Loucy (cell line): ENCODE data around the gene CLIC6.

ENCODE experiments used
- H2AFZ ChIP-seq: fragments of 200-600 bp; sonication (generic); 2 replicates; pipeline ENCODE4 v1.6.0; 2016; ENCODE audit warnings: antibody characterized with exemption, mild to moderate bottlenecking, low read length, moderate library complexity
- H3F3A ChIP-seq: fragments of 200-600 bp; 2 replicates; pipeline ENCODE4 v1.6.0; 2016; ENCODE audit warnings: antibody characterized with exemption, low read depth, mild to moderate bottlenecking
- H3K27me3 ChIP-seq: fragments of 200-600 bp; sonication (generic); 2 replicates; pipeline ENCODE4 v1.6.1; 2014; ENCODE audit warnings: low read length, mild to moderate bottlenecking; ENCODE audit not compliant: insufficient read depth, poor library complexity, severe bottlenecking
- H3K36me3 ChIP-seq: fragments of 200-600 bp; sonication (generic); 2 replicates; pipeline ENCODE4 v1.6.1; 2016; ENCODE audit warnings: low read length; ENCODE audit not compliant: insufficient read depth
- H3K4me1 ChIP-seq: fragments of 200-600 bp; sonication (generic); 2 replicates; pipeline ENCODE4 v1.5.1; 2014; ENCODE audit warnings: low read length, mild to moderate bottlenecking; ENCODE audit not compliant: insufficient read depth, poor library complexity, severe bottlenecking
- H3K4me2 ChIP-seq: fragments of 200-600 bp; sonication (generic); 2 replicates; pipeline ENCODE4 v1.6.0; 2014; ENCODE audit warnings: antibody characterized with exemption, low read length, low read depth, mild to moderate bottlenecking; ENCODE audit not compliant: poor library complexity, severe bottlenecking
- H3K4me3 ChIP-seq: fragments of 200-600 bp; sonication (generic); 2 replicates; pipeline ENCODE4 v1.5.1; 2014; ENCODE audit warnings: low read length, mild to moderate bottlenecking, mixed read lengths; ENCODE audit not compliant: poor library complexity, severe bottlenecking
- H3K79me2 ChIP-seq: fragments of 200-600 bp; sonication (generic); 2 replicates; pipeline ENCODE4 v1.6.1; 2014; ENCODE audit warnings: low read length; ENCODE audit not compliant: insufficient read depth
- H3K9ac ChIP-seq: fragments of 200-600 bp; sonication (generic); 2 replicates; pipeline ENCODE4 v1.6.0; 2014; ENCODE audit warnings: mild to moderate bottlenecking, low read depth, low read length, moderate library complexity; ENCODE audit not compliant: poor library complexity, severe bottlenecking
- H3K9me2 ChIP-seq: fragments of 200-600 bp; sonication (generic); replicated peaks from 2 replicates; pipeline ENCODE4 v1.6.1; 2016; ENCODE audit warnings: low read depth, low read length, mixed read lengths
- H3K9me3 ChIP-seq: fragments of 200-600 bp; sonication (generic); 2 replicates; pipeline ENCODE4 v1.6.1; 2014; ENCODE audit warnings: mild to moderate bottlenecking, antibody characterized with exemption, low read length, low read depth; ENCODE audit not compliant: insufficient read depth
- H4K20me1 ChIP-seq: fragments of 200-600 bp; sonication (generic); 2 replicates; pipeline ENCODE4 v1.6.0; 2014; ENCODE audit warnings: antibody characterized with exemption, low read length, mild to moderate bottlenecking; ENCODE audit not compliant: insufficient read depth, poor library complexity, severe bottlenecking
- EZH2phosphoT487 ChIP-seq: fragments of 200-600 bp; IDR thresholded peaks from 2 replicates; pipeline ENCODE4 v1.6.1; 2018; ENCODE audit warnings: antibody characterized with exemption, mild to moderate bottlenecking, moderate library complexity, borderline replicate concordance
- TF ChIP-seq, protein P1 (sequence below): fragments of 200-600 bp; sonication (generic); conservative IDR thresholded peaks from 2 replicates; pipeline ENCODE4 v1.5.1; 2014; ENCODE audit warnings: mild to moderate bottlenecking, antibody characterized with exemption, low read length

CLIC6 gene

GRCh38 chr21:34691390-34692032 lies 22.7 kb downstream of the CLIC6 start:
- Histone ChIP-seq H4K20me1 (no peaks in the 10 kb centered on the region), H3K79me2 (no peaks in the 10 kb centered on the region)

DNA sequence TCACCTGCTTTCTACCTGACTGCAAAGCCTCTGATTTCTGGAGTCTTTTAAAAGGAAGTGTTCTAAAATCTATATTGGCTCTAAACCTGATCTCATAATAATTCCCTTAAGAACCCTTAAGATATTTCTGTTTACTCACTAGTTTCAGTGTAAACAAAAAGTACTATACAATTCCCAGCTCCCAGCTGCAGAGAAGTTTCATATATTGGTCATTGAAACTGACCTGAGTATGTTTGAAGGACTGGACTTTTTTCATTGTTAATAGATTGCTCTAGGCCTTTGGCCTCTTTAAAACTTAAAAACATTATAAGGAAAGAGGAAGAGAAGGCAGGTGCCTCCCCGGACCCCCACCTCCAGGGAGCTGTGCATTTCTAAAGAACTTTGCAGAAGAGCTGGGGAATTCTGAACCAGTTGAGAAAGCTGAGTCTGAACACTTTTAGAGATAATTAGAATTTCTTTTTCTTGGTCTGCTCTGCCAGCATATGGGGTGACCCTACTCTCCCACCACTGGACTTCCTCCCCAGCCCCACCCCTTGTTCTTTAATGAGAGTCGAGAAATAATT lies 23.7 kb downstream of the CLIC6 start:
- no peak overlapping the region for H3K4me3 ChIP-seq
- H3K36me3 ChIP-seq = no peaks in the 10 kb centered on the region
- H3K4me1 ChIP-seq = peaks cover 8% of the 10 kb centered on the region
- H3K27me3 ChIP-seq = no peaks in the 10 kb centered on the region
- no peaks in the 10 kb centered on the region for H3K9me2 ChIP-seq
- H3K9ac ChIP-seq = no peak overlapping the region
- no peak overlapping the region for H3K4me2 ChIP-seq
- TF ChIP-seq, protein P1, sequence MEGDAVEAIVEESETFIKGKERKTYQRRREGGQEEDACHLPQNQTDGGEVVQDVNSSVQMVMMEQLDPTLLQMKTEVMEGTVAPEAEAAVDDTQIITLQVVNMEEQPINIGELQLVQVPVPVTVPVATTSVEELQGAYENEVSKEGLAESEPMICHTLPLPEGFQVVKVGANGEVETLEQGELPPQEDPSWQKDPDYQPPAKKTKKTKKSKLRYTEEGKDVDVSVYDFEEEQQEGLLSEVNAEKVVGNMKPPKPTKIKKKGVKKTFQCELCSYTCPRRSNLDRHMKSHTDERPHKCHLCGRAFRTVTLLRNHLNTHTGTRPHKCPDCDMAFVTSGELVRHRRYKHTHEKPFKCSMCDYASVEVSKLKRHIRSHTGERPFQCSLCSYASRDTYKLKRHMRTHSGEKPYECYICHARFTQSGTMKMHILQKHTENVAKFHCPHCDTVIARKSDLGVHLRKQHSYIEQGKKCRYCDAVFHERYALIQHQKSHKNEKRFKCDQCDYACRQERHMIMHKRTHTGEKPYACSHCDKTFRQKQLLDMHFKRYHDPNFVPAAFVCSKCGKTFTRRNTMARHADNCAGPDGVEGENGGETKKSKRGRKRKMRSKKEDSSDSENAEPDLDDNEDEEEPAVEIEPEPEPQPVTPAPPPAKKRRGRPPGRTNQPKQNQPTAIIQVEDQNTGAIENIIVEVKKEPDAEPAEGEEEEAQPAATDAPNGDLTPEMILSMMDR = no peak
- TF ChIP-seq EZH2phosphoT487 = no peak
- H3K9me3 ChIP-seq = no peaks in the 10 kb centered on the region
- H4K20me1 ChIP-seq = no peaks in the 10 kb centered on the region
- no peak overlapping the region for H2AFZ ChIP-seq
- H3K79me2 ChIP-seq = no peaks in the 10 kb centered on the region
- H3F3A ChIP-seq = no peaks in the 10 kb centered on the region

More at GRCh38 chr21:34691390-34692032, 22.7 kb downstream of the CLIC6 start:
- TF ChIP-seq EZH2phosphoT487 = no peak
- TF ChIP-seq, protein P1 = no peak
- peaks cover 8% of the 10 kb centered on the region for H3K4me1 ChIP-seq
- H2AFZ ChIP-seq = no peak overlapping the region
- H3K4me2 ChIP-seq = no peak overlapping the region
- no peak overlapping the region for H3K9ac ChIP-seq
- H3K27me3 ChIP-seq = no peaks in the 10 kb centered on the region
- no peaks in the 10 kb centered on the region for H3F3A ChIP-seq
- no peaks in the 10 kb centered on the region for H3K9me3 ChIP-seq
- H3K36me3 ChIP-seq = no peaks in the 10 kb centered on the region
- H3K9me2 ChIP-seq = no peaks in the 10 kb centered on the region
- no peak overlapping the region for H3K4me3 ChIP-seq

- Histone ChIP-seq H2AFZ (peak overlapping the region; percentile 65; the same call in 1 of the 2 replicates), H3K9ac (no peak overlapping the region), H3K79me2 (no peaks in the 10 kb centered on the region), H3K9me3 (no peaks in the 10 kb centered on the region), H4K20me1 (no peaks in the 10 kb centered on the region), H3K4me2 (no peak overlapping the region), H3K27me3 (no peaks in the 10 kb centered on the region), H3K4me3 (no peak overlapping the region), H3K9me2 (no peaks in the 10 kb centered on the region), H3K36me3 (no peaks in the 10 kb centered on the region), H3K4me1 (peaks cover 8% of the 10 kb centered on the region), H3F3A (no peaks in the 10 kb centered on the region)
- TF ChIP-seq, protein P1 = peak; percentile 92
- TF ChIP-seq EZH2phosphoT487 = no peak
Measured at GRCh38 chr21:34693192-34693810, 24.5 kb downstream of the CLIC6 start.
